ENCODE results near the gene DTNA. TPM values are rescaled to one million over a fixed set of nuclear protein-coding genes. Genes with fewer than 3 reads are reported as not detected.

The DTNA gene
- total RNA-seq, 1 experiment from 2014 or later, result 9.6 TPM

GRCh38 chr18:34844072-34844471 is 134.0 kb downstream of the DTNA start:
- Histone ChIP-seq H3K9me3 (ENCODE audit: control insufficient read depth in 1 of 2, insufficient read depth in 1 of 2, low read depth in 1 of 2, low read length in 2 of 2) (no peaks in the 10 kb centered on the region), H3K9ac (ENCODE audit: low read length) (no peak overlapping the region), H3K36me3 (ENCODE audit: control insufficient read depth in 1 of 2, insufficient read depth in 2 of 2, low read length in 2 of 2) (no peaks in the 10 kb centered on the region), H3K79me2 (ENCODE audit: insufficient read depth, low read length) (no peaks in the 10 kb centered on the region), H2AFZ (ENCODE audit: low read depth, low read length, poor library complexity, severe bottlenecking) (no peak overlapping the region), H4K20me1 (ENCODE audit: insufficient read depth) (no peaks in the 10 kb centered on the region), H3K4me2 (ENCODE audit: low read length) (no peak overlapping the region), H3K4me1 (ENCODE audit: control insufficient read depth in 1 of 2, insufficient read depth in 2 of 2, low read length in 2 of 2) (no peaks in the 10 kb centered on the region), H3K27me3 (ENCODE audit: insufficient read depth, low read length) (no peaks in the 10 kb centered on the region), H3K4me3 (replicated peaks in 1 of 2; ENCODE audit: low read depth in 1 of 2, low read length in 2 of 2) (no peak overlapping the region), H3K9me2 (ENCODE audit: insufficient read depth) (no peaks in the 10 kb centered on the region), H3K27ac (ENCODE audit: low read depth, low read length) (no peak overlapping the region)
- RAD21 ChIA-PET (ENCODE audit: low non-redundant PET in 1 of 2, low total read pairs in 2 of 2, uncharacterized antibody in 2 of 2, unreplicated experiment in 2 of 2), result no interaction called here
- no TSS peak for BruUV-seq (replicated peaks)
- TF ChIP-seq EZH2phosphoT487 (IDR thresholded peaks at IDR 0.05; ENCODE audit: borderline replicate concordance) (no peak), SIN3A (IDR thresholded peaks at IDR 0.05; ENCODE audit: low read depth) (no peak), ZNF274 (IDR thresholded peaks at IDR 0.05; ENCODE audit: low read depth, low read length) (no peak), POLR2A (IDR thresholded peaks at IDR 0.05; ENCODE audit: borderline replicate concordance, extremely low read depth, insufficient read depth, insufficient read length) (no peak), MAX (IDR thresholded peaks at IDR 0.05) (no peak), POLR2AphosphoS5 (IDR thresholded peaks at IDR 0.05; ENCODE audit: low read depth, low read length) (no peak), FOSL1 (IDR thresholded peaks at IDR 0.05; ENCODE audit: low read depth) (no peak), CEBPB (IDR thresholded peaks at IDR 0.05; ENCODE audit: low read depth) (no peak), ATF3 (IDR thresholded peaks at IDR 0.05) (no peak), EGR1 (IDR thresholded peaks at IDR 0.05; ENCODE audit: low read depth) (no peak), TCF7L2 (IDR thresholded peaks at IDR 0.05; ENCODE audit: borderline replicate concordance, extremely low read depth, insufficient read depth, insufficient read length) (no peak), CBX3 (IDR thresholded peaks at IDR 0.05; ENCODE audit: low read depth) (no peak), SRF (IDR thresholded peaks at IDR 0.05; ENCODE audit: low read depth) (no peak), ELF1 (IDR thresholded peaks at IDR 0.05; ENCODE audit: borderline replicate concordance, low read depth) (no peak), ZBTB33 (IDR thresholded peaks at IDR 0.05; ENCODE audit: extremely low read depth, insufficient replicate concordance, low read length) (no peak), REST (IDR thresholded peaks at IDR 0.05; ENCODE audit: low read depth) (no peak), CTCF (IDR thresholded peaks at IDR 0.05 in 2 of 3, conservative IDR thresholded peaks at IDR 0.05 in 1 of 3; ENCODE audit: borderline replicate concordance in 1 of 3, insufficient read depth in 1 of 3, low read depth in 2 of 3, low read length in 2 of 3) (no peak), JUND (IDR thresholded peaks at IDR 0.05) (no peak)
- ATAC-seq (no peak), DNase-seq (ENCODE audit: low read depth, low spot score) (no peak)
- POLR2A ChIA-PET, result no interaction called here
- intact Hi-C loops (cut with micrococcal nuclease), result no loop called here
- CTCF ChIA-PET, result no interaction called here

Measured in HCT116 (cell line).